ENCODE data around the gene ZBP1. TPM values are rescaled to one million over a fixed set of nuclear protein-coding genes. Genes with fewer than 3 reads are reported as not detected.

Gene ZBP1
- total RNA-seq, 1 experiment from 2014 or later: 2.9 TPM

- H3K4me2 ChIP-seq (ENCODE audit: low read depth, low read length, poor library complexity, severe bottlenecking): no peak overlapping the region
- no peaks in the 10 kb centered on the region for H3K36me3 ChIP-seq (ENCODE audit: insufficient read depth, low read length)
- no peaks in the 10 kb centered on the region for H3K9me3 ChIP-seq (ENCODE audit: low read length)
- no peak overlapping the region for H3K9ac ChIP-seq (ENCODE audit: low read length)
- no peak overlapping the region for H2AFZ ChIP-seq (ENCODE audit: low read length)
- no peak for DNase-seq
- no peaks in the 10 kb centered on the region for H3K79me2 ChIP-seq (ENCODE audit: low read length)
- peaks cover 16% of the 10 kb centered on the region for H3K4me1 ChIP-seq (ENCODE audit: low read length)
- no peak overlapping the region for H3K27ac ChIP-seq (ENCODE audit: low read length)
- peaks cover 17% of the 10 kb centered on the region; the same call in 1 of the 2 replicates for H4K20me1 ChIP-seq (ENCODE audit: insufficient read depth, low read depth, low read length)
- no peaks in the 10 kb centered on the region for H3K9me2 ChIP-seq (replicated peaks; ENCODE audit: insufficient read depth, low read length)
- no peak overlapping the region for H3K4me3 ChIP-seq (ENCODE audit: low read length)
- no peaks in the 10 kb centered on the region; the same call in 1 of the 2 replicates for H3K27me3 ChIP-seq (ENCODE audit: low read length)
Measured at GRCh38 chr20:57660181-57660921, 40.1 kb upstream of the ZBP1 start.

GRCh38 chr20:57659517-57660180 lies 39.4 kb upstream of the ZBP1 start:
- Histone ChIP-seq H3K27me3 (ENCODE audit: low read length) (no peaks in the 10 kb centered on the region; the same call in 1 of the 2 replicates), H3K36me3 (ENCODE audit: insufficient read depth, low read length) (no peaks in the 10 kb centered on the region), H3K27ac (ENCODE audit: low read length) (no peak overlapping the region), H3K9me2 (replicated peaks; ENCODE audit: insufficient read depth, low read length) (no peaks in the 10 kb centered on the region), H3K4me1 (ENCODE audit: low read length) (peaks cover 18% of the 10 kb centered on the region), H3K4me3 (ENCODE audit: low read length) (no peak overlapping the region), H3K9ac (ENCODE audit: low read length) (no peak overlapping the region), H4K20me1 (ENCODE audit: insufficient read depth, low read depth, low read length) (peaks cover 11% of the 10 kb centered on the region; the same call in 1 of the 2 replicates), H2AFZ (ENCODE audit: low read length) (no peak overlapping the region), H3K9me3 (ENCODE audit: low read length) (no peaks in the 10 kb centered on the region), H3K79me2 (ENCODE audit: low read length) (no peaks in the 10 kb centered on the region), H3K4me2 (ENCODE audit: low read depth, low read length, poor library complexity, severe bottlenecking) (no peak overlapping the region)
- DNase-seq: no peak

GRCh38 chr20:57658833-57659516 lies 38.7 kb upstream of the ZBP1 start:
- peaks cover 11% of the 10 kb centered on the region; the same call in 1 of the 2 replicates for H4K20me1 ChIP-seq (ENCODE audit: insufficient read depth, low read depth, low read length)

GRCh38 chr20:57658447-57658832 lies 38.2 kb upstream of the ZBP1 start:
- no peaks in the 10 kb centered on the region for H3K9me2 ChIP-seq (replicated peaks; ENCODE audit: insufficient read depth, low read length)
- H4K20me1 ChIP-seq (ENCODE audit: insufficient read depth, low read depth, low read length): peaks cover 11% of the 10 kb centered on the region; the same call in 1 of the 2 replicates
- no peak overlapping the region for H3K9ac ChIP-seq (ENCODE audit: low read length)
- H3K79me2 ChIP-seq (ENCODE audit: low read length): no peaks in the 10 kb centered on the region
- peak overlapping the region; percentile 25 for H3K4me2 ChIP-seq (ENCODE audit: low read depth, low read length, poor library complexity, severe bottlenecking)
- H3K4me1 ChIP-seq (ENCODE audit: low read length): peaks cover 30% of the 10 kb centered on the region
- no peak for DNase-seq
- H3K27ac ChIP-seq (ENCODE audit: low read length): no peak overlapping the region
- no peaks in the 10 kb centered on the region for H3K36me3 ChIP-seq (ENCODE audit: insufficient read depth, low read length)
- no peak overlapping the region for H3K4me3 ChIP-seq (ENCODE audit: low read length)
- no peaks in the 10 kb centered on the region; the same call in 1 of the 2 replicates for H3K27me3 ChIP-seq (ENCODE audit: low read length)
- no peak overlapping the region for H2AFZ ChIP-seq (ENCODE audit: low read length)
- H3K9me3 ChIP-seq (ENCODE audit: low read length): no peaks in the 10 kb centered on the region

More at GRCh38 chr20:57658833-57659516, 38.7 kb upstream of the ZBP1 start:
- H2AFZ ChIP-seq (ENCODE audit: low read length): no peak overlapping the region
- no peaks in the 10 kb centered on the region for H3K36me3 ChIP-seq (ENCODE audit: insufficient read depth, low read length)
- DNase-seq: no peak
- H3K79me2 ChIP-seq (ENCODE audit: low read length): no peaks in the 10 kb centered on the region
- no peak overlapping the region for H3K27ac ChIP-seq (ENCODE audit: low read length)
- no peaks in the 10 kb centered on the region for H3K9me3 ChIP-seq (ENCODE audit: low read length)
- no peak overlapping the region for H3K4me3 ChIP-seq (ENCODE audit: low read length)
- H3K27me3 ChIP-seq (ENCODE audit: low read length): no peaks in the 10 kb centered on the region; the same call in 1 of the 2 replicates
- peaks cover 25% of the 10 kb centered on the region for H3K4me1 ChIP-seq (ENCODE audit: low read length)
- H3K4me2 ChIP-seq (ENCODE audit: low read depth, low read length, poor library complexity, severe bottlenecking): no peak overlapping the region
- H3K9ac ChIP-seq (ENCODE audit: low read length): no peak overlapping the region
- no peaks in the 10 kb centered on the region for H3K9me2 ChIP-seq (replicated peaks; ENCODE audit: insufficient read depth, low read length)

- Histone ChIP-seq H2AFZ (ENCODE audit: low read length) (no peak overlapping the region), H3K4me1 (ENCODE audit: low read length) (peaks cover 34% of the 10 kb centered on the region), H3K27ac (ENCODE audit: low read length) (no peak overlapping the region), H3K27me3 (ENCODE audit: low read length) (no peaks in the 10 kb centered on the region; the same call in 1 of the 2 replicates), H3K9me2 (replicated peaks; ENCODE audit: insufficient read depth, low read length) (no peaks in the 10 kb centered on the region), H3K79me2 (ENCODE audit: low read length) (no peaks in the 10 kb centered on the region), H3K36me3 (ENCODE audit: insufficient read depth, low read length) (no peaks in the 10 kb centered on the region), H3K4me3 (ENCODE audit: low read length) (no peak overlapping the region), H3K4me2 (ENCODE audit: low read depth, low read length, poor library complexity, severe bottlenecking) (peak overlapping the region; percentile 25), H3K9me3 (ENCODE audit: low read length) (no peaks in the 10 kb centered on the region), H3K9ac (ENCODE audit: low read length) (0 out of 2 replicates have a peak overlapping the region, but pooled peaks have one; percentile 11), H4K20me1 (ENCODE audit: insufficient read depth, low read depth, low read length) (peaks cover 7% of the 10 kb centered on the region; the same call in 1 of the 2 replicates)
- DNase-seq: no peak
Measured at GRCh38 chr20:57657535-57658446, 37.6 kb upstream of the ZBP1 start.

- no peak overlapping the region for H3K4me2 ChIP-seq (ENCODE audit: low read depth, low read length, poor library complexity, severe bottlenecking)
- no peaks in the 10 kb centered on the region for H3K9me3 ChIP-seq (ENCODE audit: low read length)
- DNase-seq: no peak
- H3K79me2 ChIP-seq (ENCODE audit: low read length): no peaks in the 10 kb centered on the region
- H3K9me2 ChIP-seq (replicated peaks; ENCODE audit: insufficient read depth, low read length): no peaks in the 10 kb centered on the region
- no peaks in the 10 kb centered on the region for H3K36me3 ChIP-seq (ENCODE audit: insufficient read depth, low read length)
- H3K4me1 ChIP-seq (ENCODE audit: low read length): peaks cover 34% of the 10 kb centered on the region
- no peak overlapping the region for H3K4me3 ChIP-seq (ENCODE audit: low read length)
- H2AFZ ChIP-seq (ENCODE audit: low read length): no peak overlapping the region
- peaks cover 6% of the 10 kb centered on the region; the same call in 1 of the 2 replicates for H4K20me1 ChIP-seq (ENCODE audit: insufficient read depth, low read depth, low read length)
- H3K9ac ChIP-seq (ENCODE audit: low read length): no peak overlapping the region
- H3K27ac ChIP-seq (ENCODE audit: low read length): no peak overlapping the region
- H3K27me3 ChIP-seq (ENCODE audit: low read length): no peaks in the 10 kb centered on the region; the same call in 1 of the 2 replicates
Measured at GRCh38 chr20:57656821-57657534, 36.8 kb upstream of the ZBP1 start.

GRCh38 chr20:57656252-57656820 lies 36.1 kb upstream of the ZBP1 start:
- H3K79me2 ChIP-seq (ENCODE audit: low read length): no peaks in the 10 kb centered on the region
- peaks cover 6% of the 10 kb centered on the region; the same call in 1 of the 2 replicates for H4K20me1 ChIP-seq (ENCODE audit: insufficient read depth, low read depth, low read length)
- H3K4me1 ChIP-seq (ENCODE audit: low read length): peaks cover 34% of the 10 kb centered on the region
- no peak overlapping the region for H3K27ac ChIP-seq (ENCODE audit: low read length)
- no peak overlapping the region for H3K9ac ChIP-seq (ENCODE audit: low read length)
- no peak overlapping the region for H3K4me3 ChIP-seq (ENCODE audit: low read length)
- no peaks in the 10 kb centered on the region; the same call in 1 of the 2 replicates for H3K27me3 ChIP-seq (ENCODE audit: low read length)
- no peak overlapping the region for H3K4me2 ChIP-seq (ENCODE audit: low read depth, low read length, poor library complexity, severe bottlenecking)
- H3K36me3 ChIP-seq (ENCODE audit: insufficient read depth, low read length): no peaks in the 10 kb centered on the region
- H3K9me3 ChIP-seq (ENCODE audit: low read length): no peaks in the 10 kb centered on the region
- no peak overlapping the region for H2AFZ ChIP-seq (ENCODE audit: low read length)
- H3K9me2 ChIP-seq (replicated peaks; ENCODE audit: insufficient read depth, low read length): no peaks in the 10 kb centered on the region
- DNase-seq: no peak
